NT2/D1 (cell line): Measurements from ENCODE around the gene EBNA1BP2.

Experiments
- SUZ12 ChIP-seq: IDR thresholded peaks from 2 replicates; pipeline ENCODE4 v1.6.1; 2011; ENCODE audit not compliant: insufficient read length, insufficient read depth; ENCODE audit errors: extremely low read depth
- YY1 ChIP-seq: IDR thresholded peaks from 2 replicates; pipeline ENCODE4 v1.6.1; 2011; ENCODE audit not compliant: insufficient read length, insufficient read depth
- ZNF274 ChIP-seq: IDR thresholded peaks from 2 replicates; pipeline ENCODE4 v1.6.1; 2011; ENCODE audit warnings: mild to moderate bottlenecking, low read depth, low read length

DNA sequence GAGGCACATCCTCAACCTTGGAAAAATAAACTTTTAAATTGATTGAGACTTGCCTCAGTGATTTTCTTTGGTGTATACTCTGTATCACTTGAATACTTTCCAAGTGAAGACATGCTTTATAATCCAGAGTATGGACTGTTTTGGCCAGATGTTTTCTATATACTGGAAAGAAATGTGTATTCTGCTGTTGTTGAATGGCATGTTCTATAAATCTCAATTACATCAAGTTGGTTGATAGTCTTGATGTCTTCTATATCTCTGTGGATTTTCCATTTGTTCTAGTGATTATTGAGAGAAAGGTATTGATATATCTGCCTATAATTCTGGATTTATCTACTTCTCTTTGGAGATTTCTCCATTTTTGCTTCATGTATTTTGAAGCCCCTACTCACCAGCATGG, 37.5 kb downstream of the EBNA1BP2 start:
- TF ChIP-seq YY1 (no peak), ZNF274 (no peak), SUZ12 (no peak)
